ENCODE measurements around the gene SMURF1.

- TF ChIP-seq GATA2 (IDR thresholded peaks at IDR 0.05; ENCODE audit: low read depth, low read length) (no peak), GATA3 (IDR thresholded peaks at IDR 0.05; ENCODE audit: low read depth, low read length) (no peak)
These were observed 70.0 kb downstream of the SMURF1 start for GRCh38 chr7:99073839-99074446.
